HepG2 (cell line): ENCODE results near the gene ISOC2. TPM values are rescaled to one million over a fixed set of nuclear protein-coding genes. Genes with fewer than 3 reads are reported as not detected.

ENCODE experiments used
- CHD2 ChIP-seq: IDR thresholded peaks from 2 replicates; pipeline ENCODE4 v1.6.1; 2011; ENCODE audit warnings: low read depth, low read length, improper control_type of control experiment
- ESRRA ChIP-seq: sonication (generic); formaldehyde crosslinking; IDR thresholded peaks from 2 replicates; pipeline ENCODE4 v1.5.1; 2020; ENCODE audit warnings: mild to moderate bottlenecking, low read depth, missing genetic modification reagents
- FOXM1 ChIP-seq: sonication (generic); formaldehyde crosslinking; IDR thresholded peaks from 2 replicates; pipeline ENCODE4 v1.5.0; 2020; ENCODE audit warnings: missing genetic modification reagents
- GZF1 ChIP-seq: sonication (generic); formaldehyde crosslinking; IDR thresholded peaks from 2 replicates; pipeline ENCODE4 v1.5.1; 2020; ENCODE audit warnings: mild to moderate bottlenecking, missing genetic modification reagents
- HNF4A ChIP-seq: sonication (generic); formaldehyde crosslinking; IDR thresholded peaks from 2 replicates; pipeline ENCODE4 v1.4.0; 2020; ENCODE audit warnings: missing genetic modification reagents
- HNRNPLL ChIP-seq: fragments of 200-400 bp; formaldehyde crosslinking; IDR thresholded peaks from 2 replicates; pipeline ENCODE4 v1.6.1; 2017; ENCODE audit warnings: mild to moderate bottlenecking, low read depth, low read length; ENCODE audit not compliant: poor library complexity, severe bottlenecking
- HOXD1 ChIP-seq: sonication (generic); formaldehyde crosslinking; IDR thresholded peaks from 2 replicates; pipeline ENCODE4 v1.5.0; 2020; ENCODE audit warnings: missing genetic modification reagents
- KDM5B ChIP-seq: sonication (generic); formaldehyde crosslinking; IDR thresholded peaks from 2 replicates; pipeline ENCODE4 v1.4.0; 2020; ENCODE audit warnings: missing genetic modification reagents, mild to moderate bottlenecking, borderline replicate concordance
- MIER2 ChIP-seq: IDR thresholded peaks from 2 replicates; pipeline ENCODE4 v1.6.1; 2016; ENCODE audit warnings: missing biosample characterization, missing genetic modification reagents
- MIER3 ChIP-seq: IDR thresholded peaks from 2 replicates; pipeline ENCODE4 v1.6.1; 2016; ENCODE audit warnings: missing compliant biosample characterization, borderline replicate concordance
- MZF1 ChIP-seq: sonication (generic); formaldehyde crosslinking; IDR thresholded peaks from 2 replicates; pipeline ENCODE4 v1.8.1; 2023; ENCODE audit warnings: mild to moderate bottlenecking, missing genetic modification reagents, borderline replicate concordance
- RAD21 ChIP-seq: fragments of 450-650 bp; formaldehyde crosslinking; IDR thresholded peaks from 2 replicates; pipeline ENCODE4 v1.5.0; 2020; ENCODE audit warnings: mild to moderate bottlenecking
- RARG ChIP-seq: sonication (generic); formaldehyde crosslinking; IDR thresholded peaks from 2 replicates; pipeline ENCODE4 v1.4.0; 2020; ENCODE audit warnings: low read depth, mild to moderate bottlenecking, missing genetic modification reagents
- TAF1 ChIP-seq: sonication (generic); formaldehyde crosslinking; IDR thresholded peaks from 2 replicates; pipeline ENCODE4 v1.4.0; 2020; ENCODE audit warnings: missing genetic modification reagents
- TSC22D2 ChIP-seq: sonication (generic); formaldehyde crosslinking; IDR thresholded peaks from 2 replicates; pipeline ENCODE4 v1.5.1; 2020; ENCODE audit warnings: missing genetic modification reagents, mild to moderate bottlenecking, borderline replicate concordance
- YEATS4 ChIP-seq: sonication (generic); formaldehyde crosslinking; IDR thresholded peaks from 2 replicates; pipeline ENCODE4 v1.4.0; 2020; ENCODE audit warnings: missing genetic modification reagents, borderline replicate concordance
- ZNF678 ChIP-seq: sonication (generic); formaldehyde crosslinking; IDR thresholded peaks from 2 replicates; pipeline ENCODE4 v1.4.0; 2020; ENCODE audit warnings: mild to moderate bottlenecking, missing genetic modification reagents
- ZNF720 ChIP-seq: sonication (generic); formaldehyde crosslinking; IDR thresholded peaks from 2 replicates; pipeline ENCODE4 v1.4.0; 2020; ENCODE audit warnings: missing genetic modification reagents
- ZNF776 ChIP-seq: sonication (generic); formaldehyde crosslinking; IDR thresholded peaks from 2 replicates; pipeline ENCODE4 v1.4.0; 2020; ENCODE audit warnings: mild to moderate bottlenecking, missing genetic modification reagents
- ZSCAN25 ChIP-seq: sonication (generic); formaldehyde crosslinking; IDR thresholded peaks from 2 replicates; pipeline ENCODE4 v1.8.0; 2022; ENCODE audit warnings: mild to moderate bottlenecking, missing genetic modification reagents
- polyA plus RNA-seq, 8 experiments: library from polyadenylated mRNA; depleted of rRNA in 3 of 8; stranded (reverse) in 7 of 8; unstranded in 1 of 8; fragments of >200 nt; fragmentation: Illumina TruSeq in 4 of 8; extraction: Trizol in 4 of 8; gene quantifications; 2 replicates each; pipeline versions ENCODE4 v1.2.1 to v1.2.3, GENCODE V29; 2011 to 2016; ENCODE audit warnings: low read depth in 4 of 8, missing spikeins in 1 of 8, mixed read lengths in 1 of 8; ENCODE audit not compliant: insufficient read depth in 1 of 8
- total RNA-seq, 5 experiments: library from RNA; depleted of rRNA; stranded (reverse); fragments of >200 nt; fragmentation: Illumina TruSeq; extraction: Trizol; gene quantifications; 2 replicates each; pipeline ENCODE4 v1.2.3, GENCODE V29; 2016; ENCODE audit warnings: low read depth in 1 of 5
- TF ChIP-seq, protein P1 (sequence below): sonication (generic); formaldehyde crosslinking; conservative IDR thresholded peaks from 2 replicates; pipeline ENCODE4 v1.5.0; 2020; ENCODE audit warnings: missing genetic modification reagents
- TF ChIP-seq, protein P2 (sequence below): sonication (generic); formaldehyde crosslinking; IDR thresholded peaks from 2 replicates; pipeline ENCODE4 v1.8.0; 2022; ENCODE audit warnings: missing genetic modification reagents, low read depth, mild to moderate bottlenecking, borderline replicate concordance
- TF ChIP-seq, protein P3 (sequence below): sonication (generic); formaldehyde crosslinking; IDR thresholded peaks from 2 replicates; pipeline ENCODE4 v1.8.0; 2022; ENCODE audit warnings: missing genetic modification reagents, mild to moderate bottlenecking, borderline replicate concordance
- TF ChIP-seq, protein P4 (sequence below): sonication (generic); formaldehyde crosslinking; IDR thresholded peaks from 2 replicates; pipeline ENCODE4; 2020; ENCODE audit warnings: missing genetic modification reagents, mild to moderate bottlenecking, borderline replicate concordance

ISOC2 gene
- total and polyA plus RNA-seq, 2 of the 13 experiments (the other 11 are each of a cell fraction or from before 2014, with no cell fraction given): 76.8 to 105 TPM

DNA sequence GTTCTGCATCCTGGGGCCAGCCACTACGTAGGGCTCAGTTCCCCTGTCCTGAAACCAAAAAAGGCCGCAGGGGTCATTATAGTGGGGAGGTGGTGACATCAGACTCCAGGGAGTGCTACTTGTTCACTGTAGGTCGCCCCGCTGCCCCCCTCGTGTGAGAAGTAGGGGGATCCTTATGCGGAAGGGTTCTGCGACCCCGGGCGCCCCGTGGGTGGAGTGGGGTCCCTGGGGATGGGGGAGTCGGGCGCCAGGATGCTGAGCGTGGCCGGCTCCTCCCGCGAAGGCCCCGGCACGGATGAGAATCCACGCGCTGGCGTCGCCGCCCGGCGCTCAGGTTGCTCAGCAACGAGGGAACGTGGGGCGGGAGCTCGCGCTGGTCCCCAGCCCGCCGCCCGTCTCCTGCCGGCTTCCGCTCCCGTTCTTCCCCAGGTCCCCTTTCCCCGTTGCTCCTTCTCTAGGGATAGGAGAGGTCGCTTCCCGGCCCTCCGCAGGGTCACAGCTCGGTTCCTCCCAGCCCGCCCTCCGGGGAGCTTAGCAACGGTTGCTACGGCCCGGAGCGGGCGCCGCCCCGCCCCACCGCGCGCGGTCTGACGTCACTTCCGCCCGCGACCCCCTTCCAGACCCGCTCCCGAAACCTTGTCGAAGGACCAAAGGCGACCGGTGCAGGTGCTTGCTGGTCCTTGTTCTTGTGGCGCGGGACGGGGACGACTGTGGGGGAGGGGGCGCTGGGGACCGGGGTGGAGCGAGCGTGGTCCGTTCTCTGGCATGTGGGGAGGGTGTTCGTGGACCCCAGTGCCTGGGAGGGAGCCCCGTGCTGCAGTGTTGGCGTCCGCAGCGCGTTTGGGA is 23.4 kb upstream of the ISOC2 start, which contains the start of gene NAT14 (continued):
- TF ChIP-seq, protein P1, sequence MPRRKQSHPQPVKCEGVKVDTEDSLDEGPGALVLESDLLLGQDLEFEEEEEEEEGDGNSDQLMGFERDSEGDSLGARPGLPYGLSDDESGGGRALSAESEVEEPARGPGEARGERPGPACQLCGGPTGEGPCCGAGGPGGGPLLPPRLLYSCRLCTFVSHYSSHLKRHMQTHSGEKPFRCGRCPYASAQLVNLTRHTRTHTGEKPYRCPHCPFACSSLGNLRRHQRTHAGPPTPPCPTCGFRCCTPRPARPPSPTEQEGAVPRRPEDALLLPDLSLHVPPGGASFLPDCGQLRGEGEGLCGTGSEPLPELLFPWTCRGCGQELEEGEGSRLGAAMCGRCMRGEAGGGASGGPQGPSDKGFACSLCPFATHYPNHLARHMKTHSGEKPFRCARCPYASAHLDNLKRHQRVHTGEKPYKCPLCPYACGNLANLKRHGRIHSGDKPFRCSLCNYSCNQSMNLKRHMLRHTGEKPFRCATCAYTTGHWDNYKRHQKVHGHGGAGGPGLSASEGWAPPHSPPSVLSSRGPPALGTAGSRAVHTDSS: no peak
- TF ChIP-seq MIER2 (CRISPR knock-in tag) (no peak), FOXM1 (no peak), ZNF776 (CRISPR knock-in tag) (no peak), GZF1 (CRISPR knock-in tag) (no peak), TAF1 (CRISPR knock-in tag) (no peak), KDM5B (CRISPR knock-in tag) (no peak; the same call in 1 of the 2 replicates), ZNF678 (CRISPR knock-in tag) (0 out of 2 replicates have a peak, but pooled peaks have one; percentile 45), HOXD1 (CRISPR knock-in tag) (no peak), YEATS4 (CRISPR knock-in tag) (no peak), HNF4A (CRISPR knock-in tag) (no peak), MZF1 (CRISPR knock-in tag) (no peak), CHD2 (no peak), ZSCAN25 (no peak), RAD21 (CRISPR knock-in tag) (0 out of 2 replicates have a peak, but pooled peaks have one; percentile 8), HNRNPLL (peak; percentile 23), TSC22D2 (no peak), ZNF720 (no peak), RARG (no peak), MIER3 (CRISPR knock-in tag) (no peak), ESRRA (no peak)
- TF ChIP-seq, protein P2, sequence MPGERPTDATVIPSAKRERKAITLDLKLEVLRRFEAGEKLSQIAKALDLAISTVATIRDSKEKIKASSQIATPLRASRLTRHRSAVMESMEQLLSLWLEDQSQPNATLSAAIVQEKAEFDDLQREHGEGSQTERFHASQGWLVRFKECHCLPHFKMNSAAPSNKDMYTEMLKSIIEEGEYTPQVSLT (CRISPR knock-in tag): no peak
- TF ChIP-seq, protein P3, sequence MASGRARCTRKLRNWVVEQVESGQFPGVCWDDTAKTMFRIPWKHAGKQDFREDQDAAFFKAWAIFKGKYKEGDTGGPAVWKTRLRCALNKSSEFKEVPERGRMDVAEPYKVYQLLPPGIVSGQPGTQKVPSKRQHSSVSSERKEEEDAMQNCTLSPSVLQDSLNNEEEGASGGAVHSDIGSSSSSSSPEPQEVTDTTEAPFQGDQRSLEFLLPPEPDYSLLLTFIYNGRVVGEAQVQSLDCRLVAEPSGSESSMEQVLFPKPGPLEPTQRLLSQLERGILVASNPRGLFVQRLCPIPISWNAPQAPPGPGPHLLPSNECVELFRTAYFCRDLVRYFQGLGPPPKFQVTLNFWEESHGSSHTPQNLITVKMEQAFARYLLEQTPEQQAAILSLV: no peak
- TF ChIP-seq, protein P4, sequence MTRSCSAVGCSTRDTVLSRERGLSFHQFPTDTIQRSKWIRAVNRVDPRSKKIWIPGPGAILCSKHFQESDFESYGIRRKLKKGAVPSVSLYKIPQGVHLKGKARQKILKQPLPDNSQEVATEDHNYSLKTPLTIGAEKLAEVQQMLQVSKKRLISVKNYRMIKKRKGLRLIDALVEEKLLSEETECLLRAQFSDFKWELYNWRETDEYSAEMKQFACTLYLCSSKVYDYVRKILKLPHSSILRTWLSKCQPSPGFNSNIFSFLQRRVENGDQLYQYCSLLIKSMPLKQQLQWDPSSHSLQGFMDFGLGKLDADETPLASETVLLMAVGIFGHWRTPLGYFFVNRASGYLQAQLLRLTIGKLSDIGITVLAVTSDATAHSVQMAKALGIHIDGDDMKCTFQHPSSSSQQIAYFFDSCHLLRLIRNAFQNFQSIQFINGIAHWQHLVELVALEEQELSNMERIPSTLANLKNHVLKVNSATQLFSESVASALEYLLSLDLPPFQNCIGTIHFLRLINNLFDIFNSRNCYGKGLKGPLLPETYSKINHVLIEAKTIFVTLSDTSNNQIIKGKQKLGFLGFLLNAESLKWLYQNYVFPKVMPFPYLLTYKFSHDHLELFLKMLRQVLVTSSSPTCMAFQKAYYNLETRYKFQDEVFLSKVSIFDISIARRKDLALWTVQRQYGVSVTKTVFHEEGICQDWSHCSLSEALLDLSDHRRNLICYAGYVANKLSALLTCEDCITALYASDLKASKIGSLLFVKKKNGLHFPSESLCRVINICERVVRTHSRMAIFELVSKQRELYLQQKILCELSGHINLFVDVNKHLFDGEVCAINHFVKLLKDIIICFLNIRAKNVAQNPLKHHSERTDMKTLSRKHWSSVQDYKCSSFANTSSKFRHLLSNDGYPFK: peak; percentile 45; the same call in 1 of the 2 replicates
